Osteocyte (in vitro differentiated cells): Measurements from ENCODE around the gene NETO2. TPM values are rescaled to one million over a fixed set of nuclear protein-coding genes. Genes with fewer than 3 reads are reported as not detected.

Source experiments
- DNase-seq: peaks from one replicate; pipeline ENCODE4 v3.0.0; 2021; ENCODE audit warnings: mixed read lengths; ENCODE audit not compliant: unreplicated experiment; ENCODE audit errors: extremely low spot score
- H3K27ac Mint-ChIP-seq: one replicate; pipeline ENCODE4 v1.8.0; 2021; ENCODE audit warnings: mild to moderate bottlenecking, mixed read lengths; ENCODE audit not compliant: unreplicated experiment
- H3K27me3 Mint-ChIP-seq: one replicate; pipeline ENCODE4 v1.8.0; 2021; ENCODE audit warnings: mixed read lengths; ENCODE audit not compliant: unreplicated experiment
- H3K36me3 Mint-ChIP-seq: one replicate; pipeline ENCODE4 v1.8.0; 2021; ENCODE audit warnings: mixed read lengths; ENCODE audit not compliant: unreplicated experiment
- H3K4me1 Mint-ChIP-seq: one replicate; pipeline ENCODE4 v1.8.0; 2021; ENCODE audit warnings: mixed read lengths; ENCODE audit not compliant: unreplicated experiment
- H3K4me3 Mint-ChIP-seq: one replicate; pipeline ENCODE4 v1.8.0; 2021; ENCODE audit warnings: mild to moderate bottlenecking, moderate library complexity, mixed read lengths; ENCODE audit not compliant: unreplicated experiment
- H3K9me3 Mint-ChIP-seq: one replicate; pipeline ENCODE4 v1.8.0; 2021; ENCODE audit warnings: mixed read lengths; ENCODE audit not compliant: unreplicated experiment
- total RNA-seq: library from RNA; stranded (reverse); gene quantifications from 2 replicates; pipeline ENCODE4 v1.2.1, GENCODE V29; 2021
- TF ChIP-seq, protein P1 (sequence below): fragments of 200-600 bp; sonication (generic); IDR thresholded peaks from 2 replicates; pipeline ENCODE4 v1.5.0; 2021; ENCODE audit warnings: antibody characterized with exemption, mild to moderate bottlenecking, moderate library complexity

Gene NETO2
- total RNA-seq, 1 donor from 2014 or later: 16.7 TPM

DNA sequence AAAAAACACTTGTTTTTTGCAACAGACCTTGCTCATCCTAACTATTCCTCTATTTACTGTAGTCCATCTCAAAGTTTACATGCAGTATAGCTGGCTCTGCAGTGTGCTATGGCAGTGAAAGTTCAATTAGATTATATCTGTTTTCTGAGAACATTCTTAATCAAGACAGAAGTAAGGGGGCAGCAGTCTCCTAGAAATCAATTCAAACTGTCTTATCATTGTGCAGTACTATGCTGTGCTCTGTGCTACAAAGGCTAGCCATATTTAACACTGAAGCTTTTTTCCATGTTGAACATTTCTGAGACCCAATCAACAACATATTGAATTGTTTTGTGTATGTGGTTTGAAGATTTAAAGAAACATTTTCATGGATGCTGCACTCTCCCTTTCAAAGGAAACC is 11.4 kb downstream of the NETO2 start:
- no peak for DNase-seq
- Mint-ChIP-seq H3K4me3 (no peak overlapping the region), H3K36me3 (no peaks in the 10 kb centered on the region), H3K27me3 (no peaks in the 10 kb centered on the region), H3K9me3 (no peaks in the 10 kb centered on the region), H3K4me1 (peaks cover 3% of the 10 kb centered on the region), H3K27ac (no peak overlapping the region)
- TF ChIP-seq, protein P1, sequence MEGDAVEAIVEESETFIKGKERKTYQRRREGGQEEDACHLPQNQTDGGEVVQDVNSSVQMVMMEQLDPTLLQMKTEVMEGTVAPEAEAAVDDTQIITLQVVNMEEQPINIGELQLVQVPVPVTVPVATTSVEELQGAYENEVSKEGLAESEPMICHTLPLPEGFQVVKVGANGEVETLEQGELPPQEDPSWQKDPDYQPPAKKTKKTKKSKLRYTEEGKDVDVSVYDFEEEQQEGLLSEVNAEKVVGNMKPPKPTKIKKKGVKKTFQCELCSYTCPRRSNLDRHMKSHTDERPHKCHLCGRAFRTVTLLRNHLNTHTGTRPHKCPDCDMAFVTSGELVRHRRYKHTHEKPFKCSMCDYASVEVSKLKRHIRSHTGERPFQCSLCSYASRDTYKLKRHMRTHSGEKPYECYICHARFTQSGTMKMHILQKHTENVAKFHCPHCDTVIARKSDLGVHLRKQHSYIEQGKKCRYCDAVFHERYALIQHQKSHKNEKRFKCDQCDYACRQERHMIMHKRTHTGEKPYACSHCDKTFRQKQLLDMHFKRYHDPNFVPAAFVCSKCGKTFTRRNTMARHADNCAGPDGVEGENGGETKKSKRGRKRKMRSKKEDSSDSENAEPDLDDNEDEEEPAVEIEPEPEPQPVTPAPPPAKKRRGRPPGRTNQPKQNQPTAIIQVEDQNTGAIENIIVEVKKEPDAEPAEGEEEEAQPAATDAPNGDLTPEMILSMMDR: peak; percentile 24

- no peak for DNase-seq
- TF ChIP-seq, protein P1: no peak
- Mint-ChIP-seq H3K4me3 (no peak overlapping the region), H3K36me3 (no peaks in the 10 kb centered on the region), H3K27ac (no peak overlapping the region), H3K9me3 (no peaks in the 10 kb centered on the region), H3K4me1 (no peaks in the 10 kb centered on the region), H3K27me3 (no peaks in the 10 kb centered on the region)
Measured at GRCh38 chr16:47129755-47130435, 13.8 kb downstream of the NETO2 start.

DNA sequence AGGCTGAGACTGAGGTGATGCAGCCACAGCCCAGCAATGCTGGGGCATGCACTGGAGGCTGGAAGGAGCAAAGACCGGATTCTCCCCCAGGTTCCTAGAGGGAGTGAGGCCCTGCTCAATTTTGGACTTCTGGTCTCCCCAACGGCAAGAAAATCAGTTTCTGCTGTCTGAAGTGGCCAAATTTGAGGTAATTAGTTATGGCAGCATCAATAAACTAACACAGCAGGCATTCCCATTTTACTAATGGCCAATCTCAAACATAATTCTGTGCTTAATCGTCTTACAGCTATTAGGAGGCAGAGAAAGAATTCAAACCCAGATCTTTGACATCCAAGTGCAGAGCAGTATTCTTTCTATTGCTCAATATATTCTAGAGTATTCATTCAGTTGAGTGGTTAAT is 16.2 kb downstream of the NETO2 start:
- TF ChIP-seq, protein P1: no peak
- H3K27me3 Mint-ChIP-seq: no peaks in the 10 kb centered on the region
- no peak overlapping the region for H3K4me3 Mint-ChIP-seq
- no peaks in the 10 kb centered on the region for H3K4me1 Mint-ChIP-seq
- no peak for DNase-seq
- H3K36me3 Mint-ChIP-seq: no peaks in the 10 kb centered on the region
- H3K9me3 Mint-ChIP-seq: no peaks in the 10 kb centered on the region
- no peak overlapping the region for H3K27ac Mint-ChIP-seq

DNA sequence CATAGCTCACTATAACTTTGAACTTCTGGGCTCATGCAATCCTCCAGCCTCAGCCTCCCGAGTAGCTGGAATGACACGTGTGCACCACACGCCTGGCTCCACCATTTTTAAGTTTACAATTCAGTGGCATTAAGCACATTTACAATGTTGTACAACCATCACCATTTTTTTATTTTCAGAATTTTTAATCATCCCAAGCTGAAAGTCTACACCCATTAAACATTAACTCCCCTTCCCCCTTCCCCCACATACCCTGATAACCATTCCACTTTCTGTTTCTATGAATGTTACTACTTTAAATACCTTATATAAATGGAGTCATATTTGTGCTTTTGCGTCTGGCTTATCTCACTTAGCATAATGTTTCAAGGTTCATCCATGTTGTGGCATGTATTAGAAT is 18.0 kb downstream of the NETO2 start:
- no peak for DNase-seq
- H3K27me3 Mint-ChIP-seq: no peaks in the 10 kb centered on the region
- no peaks in the 10 kb centered on the region for H3K36me3 Mint-ChIP-seq
- no peaks in the 10 kb centered on the region for H3K9me3 Mint-ChIP-seq
- H3K4me3 Mint-ChIP-seq: no peak overlapping the region
- TF ChIP-seq, protein P1: no peak
- H3K4me1 Mint-ChIP-seq: no peaks in the 10 kb centered on the region
- H3K27ac Mint-ChIP-seq: no peak overlapping the region

- Mint-ChIP-seq H3K36me3 (no peaks in the 10 kb centered on the region), H3K27ac (no peak overlapping the region), H3K4me1 (no peaks in the 10 kb centered on the region), H3K4me3 (no peak overlapping the region), H3K27me3 (no peaks in the 10 kb centered on the region), H3K9me3 (no peaks in the 10 kb centered on the region)
- DNase-seq: no peak
- TF ChIP-seq, protein P1: no peak
Measured at GRCh38 chr16:47113130-47113529, 30.6 kb downstream of the NETO2 start.
